RPMI8226 (cell line): ENCODE data around the gene AKR7A3.
"Not testable (repeated sequence)": the region's sequence is repeated elsewhere in the genome, so short reads cannot be mapped to it uniquely, and the experiment has no call there.

Experiments
- DNase-seq: peaks from one replicate; pipeline ENCODE4 v3.0.0-alpha.2; 2015

AKR7A3 gene

GRCh38 chr1:19287436-19288185, 959 bp downstream of the AKR7A3 start:
- DNase-seq: no peak

GRCh38 chr1:19285807-19286206, 2.8 kb downstream of the AKR7A3 start:
- not testable (repeated sequence) for DNase-seq

- not testable (repeated sequence) for DNase-seq
These were observed 3.2 kb downstream of the AKR7A3 start for GRCh38 chr1:19285366-19285765.

- DNase-seq: no peak
These were observed 3.7 kb downstream of the AKR7A3 start for GRCh38 chr1:19284881-19285280.

GRCh38 chr1:19283891-19284290, 4.7 kb downstream of the AKR7A3 start:
- no peak for DNase-seq

GRCh38 chr1:19274636-19275035, 13.9 kb downstream of the AKR7A3 start:
- no peak for DNase-seq

GRCh38 chr1:19273844-19274531, 14.6 kb downstream of the AKR7A3 start:
- DNase-seq: not testable (repeated sequence)

- DNase-seq: no peak
These were observed 15.3 kb downstream of the AKR7A3 start for GRCh38 chr1:19273106-19273843.

- DNase-seq: no peak
These were observed 16.5 kb downstream of the AKR7A3 start for GRCh38 chr1:19272064-19272463.

GRCh38 chr1:19270343-19270730, 18.2 kb downstream of the AKR7A3 start:
- not testable (repeated sequence) for DNase-seq

GRCh38 chr1:19269427-19270342, 18.9 kb downstream of the AKR7A3 start:
- not testable (repeated sequence) for DNase-seq

- no peak for DNase-seq
These were observed 20.1 kb downstream of the AKR7A3 start for GRCh38 chr1:19268445-19268844.

- no peak for DNase-seq
These were observed 25.8 kb downstream of the AKR7A3 start for GRCh38 chr1:19262744-19263143.

- DNase-seq: no peak
These were observed 26.5 kb downstream of the AKR7A3 start for GRCh38 chr1:19262047-19262446.

- DNase-seq: no peak
These were observed 28.1 kb downstream of the AKR7A3 start for GRCh38 chr1:19260211-19261138.

- DNase-seq: no peak
These were observed 30.2 kb downstream of the AKR7A3 start for GRCh38 chr1:19258353-19258752.

- no peak for DNase-seq
These were observed 31.2 kb downstream of the AKR7A3 start for GRCh38 chr1:19257178-19257914.

- DNase-seq: not testable (repeated sequence)
These were observed 32.3 kb downstream of the AKR7A3 start for GRCh38 chr1:19256301-19256700.

- DNase-seq: no peak
These were observed 33.3 kb downstream of the AKR7A3 start for GRCh38 chr1:19255288-19255687.

GRCh38 chr1:19254416-19254815, 34.2 kb downstream of the AKR7A3 start:
- DNase-seq: no peak
